PC-3 (cell line): ENCODE measurements around the gene YEATS4. TPM values are rescaled to one million over a fixed set of nuclear protein-coding genes. Genes with fewer than 3 reads are reported as not detected.

ENCODE experiments used
- ATAC-seq: fragments of 200-7000 bp; cut with Tn5 transposase; 2 replicates; pipeline ENCODE4 v1.9.1; 2020; ENCODE audit warnings: mild to moderate bottlenecking, moderate library complexity
- BruUV-seq: library from RNA; stranded (reverse); fragments of 400-500 nt; replicated peaks from 2 replicates; lab custom pipeline; 2021; lab: Mats Ljungman, UMichigan
- CTCF ChIA-PET: fragments of 300-600 bp; sonication (Branson Sonifier 250); formaldehyde crosslinking; loops from one replicate; lab custom pipeline; 2022; ENCODE audit warnings: antibody characterized with exemption; lab: Charles Lee
- POLR2A ChIA-PET: fragments of 300-600 bp; sonication (Branson Sonifier 250); formaldehyde crosslinking; loops from one replicate; lab custom pipeline; 2022; ENCODE audit warnings: antibody characterized with exemption; ENCODE audit not compliant: unreplicated experiment; lab: Charles Lee
- DNase-seq: peaks from one replicate; pipeline ENCODE4 v3.0.0-alpha.2; 2015
- H2AFZ ChIP-seq: fragments of 300-600 bp; sonication (generic); 2 replicates; pipeline ENCODE4 v1.6.0; 2016; ENCODE audit warnings: antibody characterized with exemption, low read length
- H3F3A ChIP-seq: fragments of 300-600 bp; sonication (generic); one replicate; pipeline ENCODE4 v1.6.0; 2017; ENCODE audit warnings: antibody characterized with exemption, low read length, control low read depth, mild to moderate bottlenecking; ENCODE audit not compliant: unreplicated experiment
- H3K27ac ChIP-seq: fragments of 300-600 bp; sonication (generic); 2 replicates; pipeline ENCODE4 v1.5.1; 2016; ENCODE audit warnings: mild to moderate bottlenecking, low read length
- H3K27me3 ChIP-seq: fragments of 300-600 bp; sonication (generic); 2 replicates; pipeline ENCODE4 v1.6.1; 2016; ENCODE audit warnings: low read length, mixed read lengths
- H3K36me3 ChIP-seq: fragments of 300-600 bp; sonication (generic); 2 replicates; pipeline ENCODE4 v1.6.1; 2016; ENCODE audit warnings: low read depth, mixed run types, low read length, mixed read lengths
- H3K4me1 ChIP-seq: fragments of 300-600 bp; sonication (generic); 2 replicates; pipeline ENCODE4 v1.5.1; 2016; ENCODE audit warnings: low read length; ENCODE audit not compliant: insufficient read depth
- H3K4me2 ChIP-seq: fragments of 300-600 bp; sonication (generic); 2 replicates; pipeline ENCODE4 v1.6.0; 2016; ENCODE audit warnings: low read length
- H3K4me3 ChIP-seq: fragments of 300-600 bp; sonication (generic); 2 replicates; pipeline ENCODE4 v1.5.1; 2016; ENCODE audit warnings: mild to moderate bottlenecking, low read length, mixed read lengths
- H3K79me2 ChIP-seq: fragments of 300-600 bp; sonication (generic); 2 replicates; pipeline ENCODE4 v1.6.1; 2017; ENCODE audit warnings: low read length, mixed read lengths
- H3K9ac ChIP-seq: fragments of 300-600 bp; sonication (generic); 2 replicates; pipeline ENCODE4 v1.6.0; 2016; ENCODE audit warnings: mild to moderate bottlenecking, low read length
- H3K9me2 ChIP-seq: fragments of 300-600 bp; sonication (generic); replicated peaks from 2 replicates; pipeline ENCODE4 v1.6.1; 2016; ENCODE audit warnings: mixed run types, low read length, mixed read lengths
- H3K9me3 ChIP-seq: fragments of 300-600 bp; sonication (generic); 2 replicates; pipeline ENCODE4 v1.6.1; 2016; ENCODE audit warnings: low read length, mixed read lengths
- H4K20me1 ChIP-seq: fragments of 300-600 bp; sonication (generic); 2 replicates; pipeline ENCODE4 v1.6.1; 2016; ENCODE audit warnings: low read length, mixed read lengths
- CTCF ChIP-seq: fragments of 300-600 bp; sonication (generic); conservative IDR thresholded peaks from 2 replicates; pipeline ENCODE4 v1.5.1; 2017; ENCODE audit warnings: antibody characterized with exemption, low read depth, mild to moderate bottlenecking, low read length
- EZH2 ChIP-seq: fragments of 300-600 bp; sonication (generic); IDR thresholded peaks from one replicate; pipeline ENCODE4 v1.6.1; 2017; ENCODE audit warnings: antibody characterized with exemption, mild to moderate bottlenecking, low read length; ENCODE audit not compliant: unreplicated experiment
- EZH2phosphoT487 ChIP-seq: fragments of 300-600 bp; sonication (generic); IDR thresholded peaks from 2 replicates; pipeline ENCODE4 v1.6.1; 2018; ENCODE audit warnings: mild to moderate bottlenecking, antibody characterized with exemption, low read length, borderline replicate concordance
- intact Hi-C: fragments of 100-400 bp; cut with micrococcal nuclease; formaldehyde crosslinking; loops from 2 replicates; pipeline ENCODE4 v1.9.0; 2023
- total RNA-seq: library from RNA; depleted of rRNA; stranded (reverse); fragments of >200 nt; gene quantifications from 2 replicates; pipeline ENCODE4 v1.2.3, GENCODE V29; 2014

The YEATS4 gene
- total RNA-seq, 1 experiment from 2014 or later: 41.3 TPM

- H3K9me2 ChIP-seq: no peaks in the 10 kb centered on the region
- no peaks in the 10 kb centered on the region for H3F3A ChIP-seq
- H4K20me1 ChIP-seq: no peaks in the 10 kb centered on the region
- no peaks in the 10 kb centered on the region for H3K27me3 ChIP-seq
- POLR2A ChIA-PET: no interaction called here
- CTCF ChIA-PET: no interaction called here
- TF ChIP-seq CTCF (no peak), EZH2 (no peak), EZH2phosphoT487 (no peak)
- no peak overlapping the region for H3K4me3 ChIP-seq
- H3K4me1 ChIP-seq: no peaks in the 10 kb centered on the region
- DNase-seq (no peak), ATAC-seq (no peak)
- no peak overlapping the region for H2AFZ ChIP-seq
- H3K9me3 ChIP-seq: no peaks in the 10 kb centered on the region
- intact Hi-C loops: no loop called here
- no TSS peak for BruUV-seq
- no peaks in the 10 kb centered on the region for H3K79me2 ChIP-seq
- no peaks in the 10 kb centered on the region for H3K36me3 ChIP-seq
- no peak overlapping the region for H3K27ac ChIP-seq
- H3K9ac ChIP-seq: no peak overlapping the region
- no peak overlapping the region for H3K4me2 ChIP-seq
Observed at GRCh38 chr12:69338936-69339335, 20.6 kb upstream of the YEATS4 start.

DNA sequence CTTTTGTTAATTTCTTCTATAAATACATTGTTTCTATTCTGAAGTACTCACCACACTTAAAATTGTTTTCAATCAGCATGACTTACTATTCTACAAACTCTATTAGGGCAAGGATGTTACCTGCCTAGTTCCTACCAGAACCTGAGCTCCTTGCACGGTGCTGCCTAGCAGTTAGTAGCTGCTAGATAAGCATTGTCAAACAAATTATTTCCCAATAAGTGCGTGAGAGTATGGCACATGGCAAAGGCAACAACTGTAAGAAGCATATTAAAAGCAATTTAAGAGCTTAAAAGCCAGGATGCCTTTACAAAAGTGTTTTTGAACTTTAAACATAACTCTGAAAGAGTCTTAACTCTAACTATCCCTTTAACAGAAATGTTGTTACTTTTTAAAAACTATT, 19.5 kb upstream of the YEATS4 start:
- no peak overlapping the region for H3K27ac ChIP-seq
- H4K20me1 ChIP-seq: no peaks in the 10 kb centered on the region
- H3K4me1 ChIP-seq: no peaks in the 10 kb centered on the region
- intact Hi-C loops: no loop called here
- no TSS peak for BruUV-seq
- ChIA-PET POLR2A (no interaction called here), CTCF (no interaction called here)
- ATAC-seq: no peak
- TF ChIP-seq EZH2 (no peak), CTCF (no peak), EZH2phosphoT487 (no peak)
- no peaks in the 10 kb centered on the region for H3K9me3 ChIP-seq
- H3K4me3 ChIP-seq: no peak overlapping the region
- H3K79me2 ChIP-seq: no peaks in the 10 kb centered on the region
- no peak for DNase-seq
- no peaks in the 10 kb centered on the region for H3F3A ChIP-seq
- no peaks in the 10 kb centered on the region for H3K36me3 ChIP-seq
- H3K9me2 ChIP-seq: no peaks in the 10 kb centered on the region
- H2AFZ ChIP-seq: no peak overlapping the region
- H3K9ac ChIP-seq: no peak overlapping the region
- H3K27me3 ChIP-seq: no peaks in the 10 kb centered on the region
- no peak overlapping the region for H3K4me2 ChIP-seq

GRCh38 chr12:69341328-69341727, 18.2 kb upstream of the YEATS4 start:
- Histone ChIP-seq H3F3A (no peaks in the 10 kb centered on the region), H3K9me2 (no peaks in the 10 kb centered on the region), H2AFZ (no peak overlapping the region), H3K27me3 (no peaks in the 10 kb centered on the region), H3K27ac (no peak overlapping the region), H3K36me3 (no peaks in the 10 kb centered on the region), H3K4me1 (no peaks in the 10 kb centered on the region), H3K79me2 (no peaks in the 10 kb centered on the region), H3K4me2 (no peak overlapping the region), H3K9ac (no peak overlapping the region), H4K20me1 (no peaks in the 10 kb centered on the region), H3K4me3 (no peak overlapping the region), H3K9me3 (no peaks in the 10 kb centered on the region)
- intact Hi-C loops: no loop called here
- ChIA-PET POLR2A (no interaction called here), CTCF (no interaction called here)
- ATAC-seq (no peak), DNase-seq (no peak)
- TF ChIP-seq EZH2phosphoT487 (no peak), CTCF (no peak), EZH2 (no peak)
- BruUV-seq: no TSS peak
